ENCODE measurements around the gene PDE6B. TPM values are rescaled to one million over a fixed set of nuclear protein-coding genes. Genes with fewer than 3 reads are reported as not detected.
"Not testable (repeated sequence)": the region's sequence is repeated elsewhere in the genome, so short reads cannot be mapped to it uniquely, and the experiment has no call there.

PDE6B gene
- total RNA-seq, 1 experiment from 2014 or later: not detected

DNA sequence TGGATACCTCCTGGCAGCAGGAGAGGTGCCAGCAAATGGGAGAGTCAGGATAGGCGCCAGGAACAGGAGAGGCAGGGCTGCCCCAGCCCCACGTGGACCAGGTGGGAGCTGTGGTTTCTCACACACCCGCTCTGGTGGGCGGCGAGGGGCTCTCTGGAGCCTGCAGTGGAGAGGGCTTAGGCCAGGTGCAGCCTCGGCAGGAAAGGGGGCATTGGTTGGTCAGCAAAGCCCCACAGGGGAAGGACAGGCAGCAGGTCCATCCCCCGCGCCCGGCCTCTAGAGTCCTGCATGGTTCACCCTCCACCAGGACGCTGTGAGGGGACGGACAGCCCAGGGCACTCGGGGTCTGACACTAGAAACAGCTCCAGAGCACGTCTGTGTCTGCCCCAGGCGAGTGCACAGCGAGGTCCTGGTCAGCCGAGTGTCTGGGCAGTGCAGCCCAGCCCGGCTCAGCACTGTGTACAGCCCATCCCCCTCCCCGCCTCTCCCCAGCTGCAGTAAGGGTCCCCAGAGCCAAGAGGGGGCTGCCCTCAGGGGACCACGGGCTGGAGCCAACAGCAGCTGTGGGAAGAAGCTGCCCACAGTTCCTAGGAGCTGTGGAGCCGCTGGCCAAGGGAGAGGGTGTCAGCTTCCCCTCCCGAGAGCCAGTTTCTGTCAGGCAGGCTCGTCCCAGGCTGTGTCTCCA, 40.5 kb downstream of the PDE6B start:
- Histone ChIP-seq H3K4me3 (ENCODE audit: low read length) (no peak overlapping the region), H3K27ac (ENCODE audit: low read length) (no peak overlapping the region), H3K36me3 (ENCODE audit: insufficient read depth, low read length) (no peaks in the 10 kb centered on the region), H3K9me2 (replicated peaks; ENCODE audit: insufficient read depth, low read length) (no peaks in the 10 kb centered on the region), H3K27me3 (ENCODE audit: low read length) (no peaks in the 10 kb centered on the region), H2AFZ (ENCODE audit: low read length) (no peak overlapping the region), H4K20me1 (ENCODE audit: insufficient read depth, low read depth, low read length) (no peaks in the 10 kb centered on the region), H3K79me2 (ENCODE audit: low read length) (no peaks in the 10 kb centered on the region), H3K4me2 (ENCODE audit: low read depth, low read length, poor library complexity, severe bottlenecking) (no peak overlapping the region), H3K4me1 (ENCODE audit: low read length) (no peaks in the 10 kb centered on the region), H3K9me3 (ENCODE audit: low read length) (no peaks in the 10 kb centered on the region), H3K9ac (ENCODE audit: low read length) (no peak overlapping the region)
- DNase-seq: no peak

DNA sequence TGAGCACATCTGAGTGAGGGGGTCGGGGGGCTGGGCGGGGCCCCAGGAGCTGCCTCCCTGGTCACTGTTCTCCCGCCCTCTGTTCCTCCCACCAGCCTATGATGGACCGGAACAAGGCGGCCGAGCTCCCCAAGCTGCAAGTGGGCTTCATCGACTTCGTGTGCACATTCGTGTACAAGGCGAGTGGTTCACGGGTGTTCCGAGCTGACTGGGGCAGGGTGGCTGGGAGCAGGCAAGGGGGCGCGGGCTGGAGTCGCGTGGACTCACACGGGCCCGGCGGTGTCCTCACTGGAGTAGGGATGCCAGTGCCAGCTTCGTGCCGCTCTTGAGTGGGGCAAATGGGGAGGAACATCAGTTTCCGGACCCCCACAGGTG, 41.0 kb downstream of the PDE6B start:
- no peak overlapping the region for H3K4me3 ChIP-seq (ENCODE audit: low read length)
- no peak overlapping the region for H2AFZ ChIP-seq (ENCODE audit: low read length)
- H3K79me2 ChIP-seq (ENCODE audit: low read length): no peaks in the 10 kb centered on the region
- H3K27me3 ChIP-seq (ENCODE audit: low read length): no peaks in the 10 kb centered on the region
- no peak overlapping the region for H3K27ac ChIP-seq (ENCODE audit: low read length)
- no peaks in the 10 kb centered on the region for H3K9me2 ChIP-seq (replicated peaks; ENCODE audit: insufficient read depth, low read length)
- no peaks in the 10 kb centered on the region for H3K9me3 ChIP-seq (ENCODE audit: low read length)
- no peaks in the 10 kb centered on the region for H3K4me1 ChIP-seq (ENCODE audit: low read length)
- H3K36me3 ChIP-seq (ENCODE audit: insufficient read depth, low read length): 0 out of 2 replicates have a peak, but pooled peaks cover under 1% of the 10 kb centered on the region
- no peak for DNase-seq
- H3K4me2 ChIP-seq (ENCODE audit: low read depth, low read length, poor library complexity, severe bottlenecking): no peak overlapping the region
- H3K9ac ChIP-seq (ENCODE audit: low read length): no peak overlapping the region
- H4K20me1 ChIP-seq (ENCODE audit: insufficient read depth, low read depth, low read length): no peaks in the 10 kb centered on the region

DNA sequence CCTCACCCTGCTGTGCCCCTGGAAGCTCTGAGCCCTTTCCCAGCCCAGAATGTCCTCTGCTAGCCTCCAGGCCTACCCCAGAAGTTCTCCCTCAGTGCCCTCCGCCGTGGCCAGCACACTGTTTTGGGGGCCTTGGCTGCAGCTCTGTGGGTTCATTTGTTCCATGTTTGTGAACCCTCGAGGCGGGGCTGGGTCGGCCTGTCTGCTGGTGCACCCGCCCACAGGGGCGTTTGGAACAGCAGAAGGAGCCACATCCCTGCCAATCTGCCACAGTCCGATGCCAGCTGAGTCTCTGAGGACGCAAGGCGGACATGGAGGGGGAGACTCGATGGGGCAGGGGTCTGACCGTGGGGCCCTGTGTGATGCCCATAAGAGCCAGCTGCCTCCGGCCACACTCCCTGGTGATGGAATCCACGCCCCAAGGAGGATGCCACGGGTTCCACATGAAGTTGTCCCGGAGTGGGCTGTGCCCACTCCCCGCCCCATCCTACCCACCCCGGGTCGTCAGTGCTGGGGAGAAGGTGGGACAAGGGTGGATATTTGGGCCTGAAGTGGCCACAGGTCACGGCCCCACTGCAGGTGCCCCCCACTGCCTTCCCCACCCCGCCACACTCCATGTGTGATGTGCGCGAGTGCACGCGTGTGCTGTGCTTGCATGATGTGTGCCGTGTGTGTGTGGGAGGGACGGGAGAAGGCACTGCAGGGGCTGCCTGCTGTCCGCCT, 41.6 kb downstream of the PDE6B start:
- no peak overlapping the region for H3K4me2 ChIP-seq (ENCODE audit: low read depth, low read length, poor library complexity, severe bottlenecking)
- H3K27ac ChIP-seq (ENCODE audit: low read length): no peak overlapping the region
- no peak overlapping the region for H2AFZ ChIP-seq (ENCODE audit: low read length)
- peaks cover 6% of the 10 kb centered on the region for H3K36me3 ChIP-seq (ENCODE audit: insufficient read depth, low read length)
- no peaks in the 10 kb centered on the region for H3K27me3 ChIP-seq (ENCODE audit: low read length)
- DNase-seq: no peak
- no peaks in the 10 kb centered on the region for H3K4me1 ChIP-seq (ENCODE audit: low read length)
- no peaks in the 10 kb centered on the region for H4K20me1 ChIP-seq (ENCODE audit: insufficient read depth, low read depth, low read length)
- no peaks in the 10 kb centered on the region for H3K79me2 ChIP-seq (ENCODE audit: low read length)
- H3K4me3 ChIP-seq (ENCODE audit: low read length): no peak overlapping the region
- H3K9me2 ChIP-seq (replicated peaks; ENCODE audit: insufficient read depth, low read length): no peaks in the 10 kb centered on the region
- H3K9me3 ChIP-seq (ENCODE audit: low read length): no peaks in the 10 kb centered on the region
- no peak overlapping the region for H3K9ac ChIP-seq (ENCODE audit: low read length)

DNA sequence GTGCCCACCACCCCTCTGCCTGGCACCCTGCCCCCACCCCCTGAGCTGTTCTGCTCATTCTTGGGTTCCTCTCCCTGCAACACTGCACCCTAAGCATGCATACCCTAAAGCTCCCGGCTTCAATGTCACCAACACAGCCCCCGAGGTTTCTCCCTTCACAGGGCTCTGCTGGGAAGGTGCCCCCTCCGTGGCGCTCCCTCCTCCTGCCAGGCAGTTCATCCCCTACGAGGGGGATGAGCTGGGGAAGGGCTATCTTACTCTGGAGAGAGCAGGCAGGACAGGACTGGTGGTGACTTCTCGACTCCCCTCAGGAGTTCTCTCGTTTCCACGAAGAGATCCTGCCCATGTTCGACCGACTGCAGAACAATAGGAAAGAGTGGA, 42.2 kb downstream of the PDE6B start:
- Histone ChIP-seq H3K79me2 (ENCODE audit: low read length) (no peaks in the 10 kb centered on the region; the same call in 1 of the 2 replicates), H3K27me3 (ENCODE audit: low read length) (no peaks in the 10 kb centered on the region), H3K9me3 (ENCODE audit: low read length) (no peaks in the 10 kb centered on the region), H3K9me2 (replicated peaks; ENCODE audit: insufficient read depth, low read length) (no peaks in the 10 kb centered on the region), H3K9ac (ENCODE audit: low read length) (no peak overlapping the region), H3K36me3 (ENCODE audit: insufficient read depth, low read length) (peaks cover 12% of the 10 kb centered on the region), H3K4me3 (ENCODE audit: low read length) (no peak overlapping the region), H3K4me2 (ENCODE audit: low read depth, low read length, poor library complexity, severe bottlenecking) (no peak overlapping the region), H3K4me1 (ENCODE audit: low read length) (no peaks in the 10 kb centered on the region), H2AFZ (ENCODE audit: low read length) (no peak overlapping the region), H4K20me1 (ENCODE audit: insufficient read depth, low read depth, low read length) (no peaks in the 10 kb centered on the region), H3K27ac (ENCODE audit: low read length) (no peak overlapping the region)
- no peak for DNase-seq

DNA sequence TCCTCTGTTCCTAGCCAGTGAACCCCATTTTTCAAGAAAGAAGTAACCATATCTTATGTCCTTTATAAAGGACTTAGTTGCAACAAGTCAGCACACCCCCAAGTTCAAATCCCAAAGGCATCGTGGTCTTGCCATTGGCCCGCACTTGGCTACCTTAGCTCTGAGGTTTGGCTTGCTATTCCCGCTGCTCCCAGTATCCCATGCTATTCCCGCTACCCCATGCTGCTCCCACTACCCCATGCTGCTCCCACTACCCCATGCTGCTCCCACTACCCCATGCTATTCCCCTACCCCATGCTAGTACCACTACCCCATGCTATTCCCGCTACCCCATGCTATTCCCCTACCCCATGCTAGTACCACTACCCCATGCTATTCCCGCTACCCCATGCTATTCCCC, 42.8 kb downstream of the PDE6B start:
- not testable (repeated sequence) for H3K9me3 ChIP-seq (ENCODE audit: low read length); H2AFZ ChIP-seq (ENCODE audit: low read length); H3K9me2 ChIP-seq (replicated peaks; ENCODE audit: insufficient read depth, low read length); H3K9ac ChIP-seq (ENCODE audit: low read length); H3K27ac ChIP-seq (ENCODE audit: low read length); H3K4me2 ChIP-seq (ENCODE audit: low read depth, low read length, poor library complexity, severe bottlenecking); H3K79me2 ChIP-seq (ENCODE audit: low read length); H3K27me3 ChIP-seq (ENCODE audit: low read length); H3K4me1 ChIP-seq (ENCODE audit: low read length); H3K4me3 ChIP-seq (ENCODE audit: low read length); H4K20me1 ChIP-seq (ENCODE audit: insufficient read depth, low read depth, low read length)
- H3K36me3 ChIP-seq (ENCODE audit: insufficient read depth, low read length): peaks cover 16% of the 10 kb centered on the region
- DNase-seq: peak; percentile 48

DNA sequence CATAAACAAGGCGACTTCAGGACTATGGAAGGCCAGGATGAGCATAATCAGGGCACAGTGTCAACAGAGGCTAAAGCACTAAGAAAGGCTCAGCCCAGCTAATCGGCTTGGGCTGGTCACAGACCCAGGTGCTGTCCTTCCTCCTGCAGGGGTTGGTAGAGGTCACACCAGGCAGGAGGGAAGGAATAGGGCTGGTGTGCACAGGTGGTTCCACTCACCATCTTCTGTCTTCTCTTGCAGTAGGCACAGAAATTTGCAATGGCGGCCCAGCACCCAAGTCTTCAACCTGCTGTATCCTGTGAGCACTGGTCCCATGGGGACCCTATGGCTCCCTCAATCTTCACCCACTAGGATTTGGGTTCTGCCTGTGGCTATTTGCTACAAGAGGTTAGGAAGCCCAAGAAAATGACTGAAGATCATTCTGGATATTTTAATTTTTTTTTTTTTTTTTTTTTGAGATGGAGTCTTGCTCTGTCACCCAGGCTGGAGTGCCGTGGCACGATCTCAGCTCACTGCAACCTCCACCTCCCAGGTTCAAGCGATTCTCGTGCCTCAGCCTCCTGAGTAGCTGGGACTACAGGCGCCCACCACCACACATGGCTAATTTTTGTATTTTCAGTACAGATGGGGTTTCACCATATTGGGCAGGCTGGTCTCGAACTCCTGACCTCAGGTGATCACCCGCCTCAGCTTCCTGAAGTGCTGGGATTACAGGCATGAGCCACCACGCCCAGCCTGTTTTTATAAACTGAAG, 44.6 kb downstream of the PDE6B start:
- not testable (repeated sequence) for H3K4me2 ChIP-seq (ENCODE audit: low read depth, low read length, poor library complexity, severe bottlenecking); H3K27me3 ChIP-seq (ENCODE audit: low read length); H3K9me3 ChIP-seq (ENCODE audit: low read length); H3K9ac ChIP-seq (ENCODE audit: low read length); H3K4me3 ChIP-seq (ENCODE audit: low read length); H2AFZ ChIP-seq (ENCODE audit: low read length); H4K20me1 ChIP-seq (ENCODE audit: insufficient read depth, low read depth, low read length); H3K27ac ChIP-seq (ENCODE audit: low read length); H3K9me2 ChIP-seq (replicated peaks; ENCODE audit: insufficient read depth, low read length)
- DNase-seq: peak; percentile 50
- Histone ChIP-seq H3K36me3 (ENCODE audit: insufficient read depth, low read length) (peaks cover 19% of the 10 kb centered on the region), H3K79me2 (ENCODE audit: low read length) (peaks cover 19% of the 10 kb centered on the region), H3K4me1 (ENCODE audit: low read length) (peaks cover 10% of the 10 kb centered on the region)

DNA sequence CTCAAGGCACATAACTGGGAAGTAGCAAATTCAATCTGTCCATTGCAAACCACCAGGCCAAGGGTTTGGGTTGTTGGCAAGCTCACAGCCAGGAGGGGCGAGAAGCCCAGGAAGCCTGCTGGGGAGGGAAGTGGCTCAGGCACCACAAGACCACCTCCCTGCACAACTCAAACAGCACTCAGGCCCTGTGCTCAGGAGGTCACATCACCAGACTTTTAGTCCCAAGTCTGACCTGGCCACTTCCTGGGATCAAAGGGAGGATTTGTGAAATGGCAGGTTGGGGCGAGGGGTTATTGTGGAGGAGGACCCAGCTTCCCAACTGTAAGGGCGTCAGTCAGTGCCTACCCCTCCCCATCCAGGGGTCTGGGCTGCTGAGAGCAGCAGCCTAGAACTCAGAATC, 46.4 kb downstream of the PDE6B start:
- no peak for DNase-seq

More for the DNA sequence above, 46.4 kb downstream of the PDE6B start:
- H3K4me3 ChIP-seq (ENCODE audit: low read length): no peak overlapping the region
- H3K9me3 ChIP-seq (ENCODE audit: low read length): no peaks in the 10 kb centered on the region
- H3K79me2 ChIP-seq (ENCODE audit: low read length): peaks cover 25% of the 10 kb centered on the region
- H3K4me1 ChIP-seq (ENCODE audit: low read length): peaks cover 28% of the 10 kb centered on the region
- no peak overlapping the region for H3K9ac ChIP-seq (ENCODE audit: low read length)
- peaks cover 19% of the 10 kb centered on the region for H3K36me3 ChIP-seq (ENCODE audit: insufficient read depth, low read length)
- H3K27me3 ChIP-seq (ENCODE audit: low read length): no peaks in the 10 kb centered on the region
- no peak overlapping the region for H3K27ac ChIP-seq (ENCODE audit: low read length)
- no peak overlapping the region for H2AFZ ChIP-seq (ENCODE audit: low read length)
- H3K4me2 ChIP-seq (ENCODE audit: low read depth, low read length, poor library complexity, severe bottlenecking): no peak overlapping the region
- peaks cover 6% of the 10 kb centered on the region; the same call in 1 of the 2 replicates for H4K20me1 ChIP-seq (ENCODE audit: insufficient read depth, low read depth, low read length)
- no peaks in the 10 kb centered on the region for H3K9me2 ChIP-seq (replicated peaks; ENCODE audit: insufficient read depth, low read length)

Measured in Karpas-422 (cell line).